ENCODE results near the gene PIRT.
A peak's percentile ranks its signal among the peaks of the same experiment; 100 is the strongest.
"Not testable (repeated sequence)": the region's sequence is repeated elsewhere in the genome, so short reads cannot be mapped to it uniquely, and the experiment has no call there.

Gene PIRT

GRCh38 chr17:10837921-10838320 lies at the start of gene PIRT:
Gene PIRT, minus strand, starts transcription at chr17:10838087. Its CDS starts 12,442 bp downstream, at chr17:10825645.
- DNase-seq, result no peak

GRCh38 chr17:10881959-10882358 lies 44.1 kb upstream of the PIRT start:
- DNase-seq, result no peak

- no peak for DNase-seq
Observed at GRCh38 chr17:10879190-10879836, 41.4 kb upstream of the PIRT start.

- DNase-seq, result peak in 1 of 2 experiments; percentile 1
Observed at GRCh38 chr17:10875984-10876555, 38.2 kb upstream of the PIRT start.

- DNase-seq, result no peak
Observed at GRCh38 chr17:10875430-10875851, 37.6 kb upstream of the PIRT start.

GRCh38 chr17:10871914-10872313 lies 34.0 kb upstream of the PIRT start:
- no peak for DNase-seq

- no peak for DNase-seq
Observed at GRCh38 chr17:10870336-10871050, 32.6 kb upstream of the PIRT start.

GRCh38 chr17:10868744-10869143 lies 30.9 kb upstream of the PIRT start:
- DNase-seq, result not testable (repeated sequence)

- no peak for DNase-seq
Observed at GRCh38 chr17:10859051-10859450, 21.2 kb upstream of the PIRT start.

- DNase-seq, result no peak
Observed at GRCh38 chr17:10857976-10858375, 20.1 kb upstream of the PIRT start.

GRCh38 chr17:10846636-10847035 lies 8.7 kb upstream of the PIRT start:
- DNase-seq, result not testable (repeated sequence)

- DNase-seq, result no peak
Observed at GRCh38 chr17:10845388-10845751, 7.5 kb upstream of the PIRT start.

GRCh38 chr17:10844621-10845387 lies 6.9 kb upstream of the PIRT start:
- peak in 1 of 2 experiments; percentile 17 for DNase-seq

- DNase-seq, result no peak
Observed at GRCh38 chr17:10843811-10844210, 5.9 kb upstream of the PIRT start.

- DNase-seq, result no peak
Observed at GRCh38 chr17:10842658-10843057, 4.8 kb upstream of the PIRT start.

- no peak for DNase-seq
Observed at GRCh38 chr17:10838682-10839081, 795 bp upstream of the PIRT start.

- DNase-seq, result no peak
Observed at GRCh38 chr17:10836966-10837590, 809 bp downstream of the PIRT start.

GRCh38 chr17:10836145-10836544 lies 1.7 kb downstream of the PIRT start:
- no peak for DNase-seq

GRCh38 chr17:10831696-10832095 lies 6.2 kb downstream of the PIRT start:
- DNase-seq, result no peak

- no peak for DNase-seq
Observed at GRCh38 chr17:10827898-10828552, 9.9 kb downstream of the PIRT start.

- DNase-seq, result no peak
Observed at GRCh38 chr17:10824874-10825273, 13.0 kb downstream of the PIRT start.

GRCh38 chr17:10821770-10822169 lies 16.1 kb downstream of the PIRT start:
- DNase-seq, result no peak

All from NCI-H2081 (cell line).